NCI-H1092 treated with DMSO at 0.1 percent for 48 hours (cell line): ENCODE data around the gene UNC79.

ENCODE experiments used
- DNase-seq: peaks from one replicate; lab custom pipeline; 2025; lab: John Stamatoyannopoulos, UW

Gene UNC79

DNA sequence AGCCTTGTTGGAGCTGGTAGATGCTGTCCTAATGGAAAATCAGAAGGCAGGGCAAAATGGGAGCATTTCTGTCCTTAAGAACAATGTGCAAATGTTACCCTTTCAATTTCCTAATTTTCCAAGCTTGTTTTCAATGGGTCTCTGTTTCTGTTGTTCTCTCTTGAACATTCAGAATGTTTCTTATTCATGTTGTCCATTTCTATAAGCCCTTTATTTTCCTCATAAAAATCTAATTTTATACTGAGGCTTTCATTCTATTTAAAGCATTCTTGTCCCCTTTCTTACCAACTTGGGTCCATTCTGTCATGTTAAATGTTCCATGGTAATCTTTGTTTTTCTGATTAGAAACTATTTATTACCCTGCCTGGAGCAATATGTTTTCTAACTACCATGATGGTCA is 232.6 kb downstream of the UNC79 start:
- DNase-seq = no peak

DNA sequence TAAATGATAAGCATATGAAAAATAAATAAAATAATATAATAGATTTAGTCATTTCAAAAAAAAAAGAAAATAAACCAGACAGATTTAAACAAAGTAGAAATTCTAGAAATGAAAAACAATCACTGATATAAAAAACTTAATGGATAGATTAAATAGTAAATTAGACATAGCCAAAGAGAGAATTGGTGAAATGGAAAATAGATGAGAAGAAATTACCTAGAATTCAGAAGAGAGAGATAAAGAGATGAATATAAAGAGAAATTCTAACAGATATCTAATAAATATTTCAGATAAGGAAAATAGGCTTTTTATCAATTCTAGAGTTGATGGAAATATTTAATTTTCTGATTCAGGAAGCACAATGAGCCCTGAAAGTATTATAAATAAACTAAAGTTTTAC is 234.4 kb downstream of the UNC79 start:
- DNase-seq = peak; percentile 8

- DNase-seq = no peak
These were observed 238.9 kb downstream of the UNC79 start for GRCh38 chr14:93669632-93670031.

- DNase-seq = no peak
These were observed 243.6 kb downstream of the UNC79 start for GRCh38 chr14:93674343-93674742.

DNA sequence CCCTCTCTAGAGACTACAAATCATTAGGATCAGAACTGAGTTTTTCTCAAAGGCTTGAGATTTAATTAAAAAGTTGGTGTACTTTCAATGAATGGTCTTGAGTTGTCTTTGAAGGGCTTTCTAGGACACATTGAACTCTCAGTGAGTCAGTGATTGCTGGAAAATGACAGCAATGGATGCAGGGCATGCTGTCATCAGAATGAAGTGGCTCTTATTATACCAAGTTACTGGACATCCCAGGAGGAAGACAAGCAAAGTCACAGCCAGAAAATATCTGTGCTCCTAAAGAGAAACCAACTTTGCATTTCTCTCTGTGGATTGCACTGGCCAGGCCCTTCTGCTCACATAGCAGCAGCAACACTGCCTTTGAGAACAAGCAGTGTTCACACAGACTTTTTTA is 244.9 kb downstream of the UNC79 start:
- DNase-seq = no peak

- DNase-seq = no peak
These were observed 245.7 kb downstream of the UNC79 start for GRCh38 chr14:93676416-93676958.

DNA sequence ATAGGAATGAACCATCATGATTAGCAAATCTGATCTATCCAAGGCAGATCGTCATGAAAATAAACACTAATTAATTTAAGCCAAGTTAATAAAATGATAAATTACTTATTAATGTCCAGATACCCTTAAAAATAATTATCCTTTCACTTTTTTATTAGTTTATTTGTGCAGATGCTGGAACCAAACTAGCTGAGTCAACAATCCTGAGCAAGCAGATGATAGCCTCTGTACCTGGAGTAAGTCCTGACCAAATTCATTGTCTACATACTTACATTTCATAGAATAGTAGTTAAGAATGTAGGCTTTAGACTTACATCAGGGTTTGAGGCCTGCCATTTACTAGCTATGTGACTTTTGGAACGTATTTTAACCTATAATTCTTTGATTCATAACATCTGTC is 251.7 kb downstream of the UNC79 start:
- DNase-seq = no peak

DNA sequence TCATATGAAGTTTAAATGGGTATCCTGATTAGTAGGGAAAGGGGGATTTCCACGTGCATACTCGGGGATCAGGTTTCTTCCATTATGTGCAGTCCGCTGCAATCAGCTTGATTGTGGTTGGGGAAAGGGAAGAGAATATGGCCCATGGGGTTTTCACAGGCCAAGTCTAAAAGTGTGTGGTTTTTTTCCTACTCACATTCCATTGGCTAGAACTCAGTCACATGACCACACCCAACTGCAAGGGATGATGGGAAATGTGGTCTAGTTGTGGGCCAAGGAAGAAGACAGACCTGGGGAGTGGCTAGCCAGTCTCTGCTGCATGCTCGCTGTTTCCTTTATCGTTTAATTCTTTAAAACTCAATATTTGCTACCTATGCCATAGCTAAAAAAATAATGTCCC is 252.5 kb downstream of the UNC79 start:
- no peak for DNase-seq

DNA sequence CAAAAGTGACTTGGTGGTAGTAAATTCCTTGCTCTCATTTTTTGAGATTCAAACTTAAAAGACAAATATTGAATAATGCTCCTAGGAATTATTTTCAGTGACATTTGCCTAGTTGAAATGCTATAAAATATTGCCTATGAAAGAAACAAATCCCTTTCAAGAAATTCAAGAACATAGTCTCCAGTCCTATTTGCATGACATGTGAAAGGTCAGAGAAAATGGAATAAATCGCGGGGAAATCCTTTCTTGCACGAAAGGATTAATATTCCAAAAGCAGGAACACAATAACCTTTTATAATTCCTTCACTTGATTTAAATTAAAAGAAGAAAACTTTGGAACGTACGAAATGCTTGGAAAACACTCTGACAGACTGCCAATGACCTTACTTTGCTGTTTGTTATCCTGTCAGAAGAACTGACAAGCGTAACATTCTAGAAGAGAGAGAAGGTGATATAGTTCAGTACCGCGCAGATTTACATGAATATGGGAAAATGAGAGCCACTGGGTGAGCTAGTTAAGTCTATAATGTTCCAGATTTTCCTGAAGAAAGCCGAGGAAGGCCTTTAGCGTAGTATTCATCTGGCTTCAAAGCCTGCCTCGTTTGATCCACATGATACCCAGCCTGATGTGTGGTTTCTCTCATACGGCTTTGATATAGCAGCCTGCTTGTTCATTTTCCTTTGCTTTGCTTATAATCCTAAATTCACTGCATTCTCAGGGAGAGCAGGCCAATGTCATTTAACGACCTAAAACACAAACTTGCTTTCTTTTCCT is 254.6 kb downstream of the UNC79 start:
- no peak for DNase-seq

GRCh38 chr14:93686268-93686667 is 255.5 kb downstream of the UNC79 start:
- DNase-seq = no peak

GRCh38 chr14:93688239-93688666 is 257.5 kb downstream of the UNC79 start:
- DNase-seq = no peak

GRCh38 chr14:93688820-93689219 is 258.1 kb downstream of the UNC79 start:
- DNase-seq = no peak

DNA sequence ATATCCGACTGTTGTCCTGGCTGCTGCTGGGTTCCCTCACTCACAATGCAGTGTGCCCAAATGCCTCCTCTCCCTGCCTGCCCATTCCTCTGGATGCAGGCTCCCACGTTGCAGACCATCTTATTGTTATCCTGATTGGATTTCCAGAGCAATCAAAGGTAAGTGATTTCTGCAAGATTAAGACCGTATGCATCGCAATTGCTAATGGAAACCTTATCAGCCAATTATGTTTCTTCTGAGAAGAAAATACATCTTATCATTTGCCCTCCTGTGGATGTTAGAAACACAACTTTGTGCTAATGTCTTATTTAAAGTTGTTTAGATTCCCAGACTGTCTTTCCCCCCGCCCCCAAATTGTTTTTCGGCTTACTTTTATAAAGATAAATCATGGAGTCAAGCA is 259.4 kb downstream of the UNC79 start:
- no peak for DNase-seq

DNA sequence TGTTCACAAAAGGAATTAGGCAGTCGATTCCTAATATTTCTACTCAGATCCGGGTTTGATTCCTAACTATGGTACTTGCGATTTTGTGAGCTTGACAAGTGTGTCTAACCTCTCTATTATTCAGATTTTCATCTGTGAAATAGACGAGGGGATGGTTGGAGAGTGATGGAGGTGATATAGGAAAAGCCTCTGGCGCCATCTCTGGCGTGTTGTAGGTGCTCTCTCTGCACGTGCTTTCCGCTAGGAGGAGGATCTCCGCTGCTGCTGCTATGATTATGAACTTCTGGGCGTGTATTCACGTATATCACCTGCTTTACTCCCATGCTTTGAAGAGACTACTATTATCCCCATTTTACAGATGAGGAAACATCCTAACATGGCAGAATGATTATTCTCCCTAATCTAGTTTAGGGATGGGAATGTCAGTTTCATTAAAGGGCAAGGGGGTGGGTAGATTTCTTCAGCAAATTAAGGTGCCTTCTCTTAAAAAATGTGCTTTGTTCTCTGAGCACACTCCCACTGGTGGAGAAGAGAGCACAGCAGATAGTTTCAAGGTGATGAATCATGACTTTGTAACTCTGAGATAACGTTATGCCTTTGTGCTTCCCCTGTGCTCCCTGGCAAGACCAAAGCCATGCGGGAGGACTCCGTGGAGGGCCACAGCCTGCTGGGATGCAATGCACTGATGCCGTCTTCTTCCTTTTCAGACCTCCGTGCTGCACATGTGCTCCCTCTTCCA is 260.5 kb downstream of the UNC79 start:
- DNase-seq = no peak

DNA sequence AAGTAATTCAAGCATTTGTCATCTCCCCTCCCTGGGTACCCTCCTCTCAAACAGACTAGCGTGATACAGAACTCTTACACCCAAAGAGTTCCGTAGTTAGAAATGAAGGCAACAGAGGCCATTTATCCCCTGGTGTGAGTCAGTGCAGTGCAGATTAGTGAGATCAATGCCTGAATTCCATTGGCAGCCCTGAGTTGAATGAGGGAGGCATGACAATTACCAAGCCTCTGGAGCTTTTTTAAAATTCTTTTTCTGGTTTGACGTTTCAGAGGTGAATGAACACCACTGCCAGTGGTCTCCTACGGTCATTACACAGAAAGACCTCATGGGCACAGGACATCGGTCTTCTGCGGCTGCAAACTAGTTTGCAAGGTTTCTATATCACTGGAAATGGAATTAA is 263.2 kb downstream of the UNC79 start:
- no peak for DNase-seq

GRCh38 chr14:93700928-93701327 is 270.2 kb downstream of the UNC79 start:
- DNase-seq = no peak

- no peak for DNase-seq
These were observed 270.8 kb downstream of the UNC79 start for GRCh38 chr14:93701562-93701961.

DNA sequence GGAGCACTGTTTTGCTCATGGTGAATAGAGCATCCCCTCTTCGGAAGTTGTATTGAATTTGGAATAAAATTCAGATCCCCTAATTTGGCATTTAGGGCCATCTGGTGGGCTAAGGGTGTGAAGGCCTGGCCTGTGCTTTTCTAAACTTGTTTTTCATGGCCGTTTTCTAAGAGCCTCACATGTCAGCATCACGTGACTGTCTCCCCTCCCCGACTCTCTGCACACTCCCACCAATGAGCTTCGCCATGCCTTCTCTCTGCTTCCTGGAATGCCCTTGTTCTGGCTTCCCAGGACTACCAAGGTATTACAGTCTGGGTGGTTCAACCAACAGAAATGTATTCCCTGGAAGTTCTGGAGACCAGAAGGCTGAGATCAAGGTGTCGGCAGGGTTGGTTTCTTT is 272.2 kb downstream of the UNC79 start:
- DNase-seq = no peak

DNA sequence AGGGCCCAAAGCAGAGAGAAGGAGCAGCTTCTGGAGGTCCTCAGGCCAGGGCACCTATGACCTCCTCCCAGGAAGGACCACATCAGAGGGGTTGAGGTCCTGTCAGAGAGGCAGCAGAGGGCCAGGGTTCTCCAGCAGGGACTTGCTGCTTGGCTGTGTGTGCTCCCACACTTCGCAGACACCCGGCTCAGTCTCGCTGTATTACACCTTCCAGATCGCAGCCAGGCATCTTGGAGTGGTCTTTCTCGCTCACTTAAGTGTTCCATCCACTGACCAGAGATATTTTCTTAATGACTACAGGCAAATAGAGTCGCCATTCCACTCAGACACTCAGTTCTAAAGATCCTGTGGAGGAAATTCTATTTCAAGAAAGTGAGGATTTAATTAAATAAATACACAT is 273.2 kb downstream of the UNC79 start:
- no peak for DNase-seq

- DNase-seq = no peak
These were observed 274.9 kb downstream of the UNC79 start for GRCh38 chr14:93705513-93706156.

GRCh38 chr14:93706360-93706955 is 275.7 kb downstream of the UNC79 start:
- DNase-seq = no peak

GRCh38 chr14:93707475-93707874 is 276.7 kb downstream of the UNC79 start:
- no peak for DNase-seq
